HepG2 (cell line): Measurements from ENCODE around the gene C11orf54. TPM values are rescaled to one million over a fixed set of nuclear protein-coding genes. Genes with fewer than 3 reads are reported as not detected.

Source experiments
- ATAC-seq: fragments of 200-7000 bp; cut with Tn5 transposase; 3 replicates; pipeline ENCODE4 v1.9.1; 2020; ENCODE audit warnings: mild to moderate bottlenecking, moderate library complexity
- BruUV-seq: library from RNA; stranded (reverse); fragments of 400-500 nt; replicated peaks from 2 replicates; lab custom pipeline; 2021; lab: Mats Ljungman, UMichigan
- CTCF ChIA-PET: fragments of 300-600 bp; formaldehyde crosslinking; extraction: SDS; loops from one replicate; lab custom pipeline; 2021; ENCODE audit warnings: low total read pairs, inconsistent platforms, low intra/inter-chr PET ratio; lab: Yijun Ruan, JAX
- POLR2A ChIA-PET: fragments of 350-600 bp; sonication (Branson Sonifier 250); formaldehyde crosslinking; loops from one replicate; lab custom pipeline; 2020; ENCODE audit warnings: antibody characterized with exemption, inconsistent platforms; lab: Yijun Ruan, JAX
- DNase-seq: peaks from one replicate; pipeline ENCODE4 v3.0.0-alpha.2; 2015; ENCODE audit warnings: low spot score
- FAIRE-seq: peaks from 3 replicates; lab custom pipeline; 2011; peaks lifted over from hg19 to GRCh38; lab: Jason Lieb, UNC
- H2AFZ ChIP-seq: one replicate; pipeline ENCODE4 v1.6.1; 2011; ENCODE audit warnings: low read length, inconsistent platforms
- H3K27ac ChIP-seq: fragments of 300-600 bp; 3 replicates; pipeline ENCODE4 v1.8.0; 2011; ENCODE audit warnings: mixed run types, mild to moderate bottlenecking, mixed read lengths, low read length, inconsistent platforms; ENCODE audit not compliant: insufficient read depth; ENCODE audit errors: extremely low read length
- H3K27me3 ChIP-seq, 2 experiments: fragments of 200-600 bp in 1 of 2; 2 replicates in 1 of 2; 3 replicates in 1 of 2; pipeline versions ENCODE4 v1.6.0 to v1.8.0; 2011; ENCODE audit warnings: low read length in 2 of 2, mild to moderate bottlenecking in 2 of 2, moderate library complexity in 2 of 2, inconsistent platforms in 1 of 2; ENCODE audit not compliant: insufficient read depth in 2 of 2, control insufficient read depth in 1 of 2
- H3K36me3 ChIP-seq, 2 experiments: fragments of 200-600 bp in 1 of 2; replicated peaks in 1 of 2; 2 replicates in 1 of 2; 3 replicates in 1 of 2; pipeline versions ENCODE4 v1.5.1 to v1.8.0; 2011; ENCODE audit warnings: low read length in 2 of 2, inconsistent platforms in 1 of 2; ENCODE audit not compliant: insufficient read depth in 2 of 2, control insufficient read depth in 1 of 2
- H3K4me1 ChIP-seq: 2 replicates; pipeline ENCODE4 v1.5.1; 2012; ENCODE audit warnings: low read length, inconsistent platforms; ENCODE audit not compliant: insufficient read depth
- H3K4me2 ChIP-seq: 2 replicates; pipeline ENCODE4 v1.6.0; 2011; ENCODE audit warnings: low read depth, low read length, inconsistent platforms
- H3K4me3 ChIP-seq, 3 experiments: fragments of 200-600 bp in 1 of 3; sonication (generic), shearing (Covaris generic) in 1 of 3; replicated peaks in 1 of 3; 2 replicates each; pipeline ENCODE4 v1.5.1; 2011 to 2016; ENCODE audit warnings: low read length in 3 of 3, inconsistent platforms in 2 of 3, low read depth in 2 of 3, mild to moderate bottlenecking in 2 of 3, control low read depth in 1 of 3, mixed read lengths in 1 of 3; ENCODE audit not compliant: insufficient read depth in 1 of 3
- H3K79me2 ChIP-seq: one replicate; pipeline ENCODE4 v1.6.1; 2011; ENCODE audit warnings: low read length, inconsistent platforms; ENCODE audit not compliant: insufficient read depth
- H3K9ac ChIP-seq: 2 replicates; pipeline ENCODE4 v1.6.0; 2011; ENCODE audit warnings: mild to moderate bottlenecking, low read depth, low read length, inconsistent platforms; ENCODE audit not compliant: insufficient read depth
- H3K9me3 ChIP-seq: 2 replicates; pipeline ENCODE4 v1.5.1; 2012; ENCODE audit warnings: mild to moderate bottlenecking, low read length
- H4K20me1 ChIP-seq: 2 replicates; pipeline ENCODE4 v1.6.0; 2011; ENCODE audit warnings: inconsistent platforms, mild to moderate bottlenecking, low read length, moderate library complexity; ENCODE audit not compliant: insufficient read depth
- HDAC6 ChIP-seq: fragments of 200-600 bp; sonication (generic); IDR thresholded peaks from 2 replicates; pipeline ENCODE4 v1.7.0; 2017; ENCODE audit warnings: mild to moderate bottlenecking, antibody characterized with exemption, low read length, low read depth
- MIER2 ChIP-seq: IDR thresholded peaks from 2 replicates; pipeline ENCODE4 v1.6.1; 2016; ENCODE audit warnings: missing biosample characterization, missing genetic modification reagents
- NFE2L2 ChIP-seq: fragments of 150-350 bp; IDR thresholded peaks from 2 replicates; pipeline ENCODE4 v1.6.1; 2014; ENCODE audit warnings: low read length
- PITX1 ChIP-seq: sonication (generic); formaldehyde crosslinking; IDR thresholded peaks from 2 replicates; pipeline ENCODE4 v1.5.1; 2020; ENCODE audit warnings: mild to moderate bottlenecking, missing genetic modification reagents
- POLR2G ChIP-seq: fragments of 200-400 bp; formaldehyde crosslinking; IDR thresholded peaks from 2 replicates; pipeline ENCODE4 v1.6.1; 2018; ENCODE audit warnings: mild to moderate bottlenecking, low read depth, low read length, moderate library complexity
- REPIN1 ChIP-seq: sonication (generic); formaldehyde crosslinking; IDR thresholded peaks from 2 replicates; pipeline ENCODE4 v1.8.0; 2022; ENCODE audit warnings: missing genetic modification reagents, low read depth, mild to moderate bottlenecking, borderline replicate concordance
- SMYD3 ChIP-seq: sonication (generic); formaldehyde crosslinking; IDR thresholded peaks from 2 replicates; pipeline ENCODE4 v1.8.1; 2023; ENCODE audit warnings: mild to moderate bottlenecking, missing genetic modification reagents
- TCF7 ChIP-seq: sonication (generic); IDR thresholded peaks from 2 replicates; pipeline ENCODE4 v1.6.1; 2016; ENCODE audit warnings: antibody characterized with exemption, low read depth
- ZBTB42 ChIP-seq: sonication (generic); formaldehyde crosslinking; IDR thresholded peaks from 2 replicates; pipeline ENCODE4 v1.5.0; 2020; ENCODE audit warnings: mild to moderate bottlenecking, missing genetic modification reagents
- ZFYVE20 ChIP-seq: sonication (generic); formaldehyde crosslinking; IDR thresholded peaks from 2 replicates; pipeline ENCODE4 v1.8.0; 2023; ENCODE audit warnings: low read depth, mild to moderate bottlenecking, moderate library complexity, missing genetic modification reagents, borderline replicate concordance
- ZNF556 ChIP-seq: sonication (generic); formaldehyde crosslinking; IDR thresholded peaks from 2 replicates; pipeline ENCODE4 v1.4.0; 2020; ENCODE audit warnings: mild to moderate bottlenecking, missing genetic modification reagents, borderline replicate concordance
- WGBS: methylation state at CpG from one replicate; pipeline ENCODE4 v1.1.6; 2017; ENCODE audit warnings: low lambda C conversion rate; 5-methylcytosine and 5-hydroxymethylcytosine counted together
- in situ Hi-C: cut with HindIII; loops from 2 replicates; pipeline ENCODE4 v1.10.0; 2017; ENCODE audit warnings: low pct_unique_long_range_greater_than_20kb; ENCODE audit not compliant: extremely low pct_ligation_motif_present
- intact Hi-C: fragments of 100-400 bp; cut with micrococcal nuclease; formaldehyde crosslinking; loops from one replicate; pipeline ENCODE4 v1.10.0; 2022; ENCODE audit not compliant: unreplicated experiment
- polyA plus RNA-seq, 8 experiments: library from polyadenylated mRNA; depleted of rRNA in 3 of 8; stranded (reverse) in 7 of 8; unstranded in 1 of 8; fragments of >200 nt; fragmentation: Illumina TruSeq in 4 of 8; extraction: Trizol in 4 of 8; gene quantifications; 2 replicates each; pipeline versions ENCODE4 v1.2.1 to v1.2.3, GENCODE V29; 2011 to 2016; ENCODE audit warnings: low read depth in 4 of 8, missing spikeins in 1 of 8, mixed read lengths in 1 of 8; ENCODE audit not compliant: insufficient read depth in 1 of 8
- total RNA-seq, 5 experiments: library from RNA; depleted of rRNA; stranded (reverse); fragments of >200 nt; fragmentation: Illumina TruSeq; extraction: Trizol; gene quantifications; 2 replicates each; pipeline ENCODE4 v1.2.3, GENCODE V29; 2016; ENCODE audit warnings: low read depth in 1 of 5
- TF ChIP-seq, protein P1 (sequence below), 2 experiments: IDR thresholded peaks; 2 replicates each; pipeline ENCODE4 v1.6.1; 2011 to 2012; ENCODE audit warnings: low read length in 2 of 2, borderline replicate concordance in 1 of 2, low read depth in 1 of 2, mild to moderate bottlenecking in 1 of 2, moderate library complexity in 1 of 2
- TF ChIP-seq, protein P2 (sequence below): sonication (generic); formaldehyde crosslinking; IDR thresholded peaks from 2 replicates; pipeline ENCODE4 v1.5.1; 2020; ENCODE audit warnings: missing genetic modification reagents, mild to moderate bottlenecking, borderline replicate concordance

C11orf54 gene
- total and polyA plus RNA-seq, 2 of the 13 experiments (the other 11 are each of a cell fraction or from before 2014, with no cell fraction given), result 42.7 to 50.1 TPM

DNA sequence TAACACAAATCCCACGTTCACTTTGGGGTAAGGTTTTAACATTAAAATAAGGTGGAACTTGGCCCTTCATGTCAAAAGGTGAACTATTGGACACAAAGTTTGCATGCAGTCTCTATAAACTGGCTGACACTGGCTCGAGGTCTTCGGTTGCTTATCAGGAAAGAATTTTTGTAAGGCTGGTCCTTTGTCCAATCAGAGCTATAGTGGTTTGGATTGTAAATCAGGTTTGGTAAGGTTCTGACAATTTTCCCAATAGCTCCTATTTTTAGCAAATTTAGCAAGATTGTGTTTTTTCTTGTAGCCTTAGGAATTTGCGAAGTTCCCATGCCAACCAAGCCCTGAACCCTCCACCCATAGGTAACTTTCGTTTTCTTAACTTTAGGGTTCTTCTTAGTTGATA is 25.0 kb downstream of the C11orf54 start:
- TF ChIP-seq ZNF556 (no peak), REPIN1 (CRISPR knock-in tag) (no peak), MIER2 (CRISPR knock-in tag) (no peak), TCF7 (no peak), NFE2L2 (no peak), HDAC6 (no peak)
- Histone ChIP-seq H3K4me1 (peaks cover 33% of the 10 kb centered on the region), H2AFZ (no peak overlapping the region), H3K4me3 (no peak overlapping the region), H3K27me3 (no peaks in the 10 kb centered on the region), H3K79me2 (no peaks in the 10 kb centered on the region), H3K4me2 (no peak overlapping the region), H3K27ac (no peak overlapping the region), H3K9ac (no peak overlapping the region), H3K36me3 (peaks cover 5 to 7% of the 10 kb centered on the region in 2 experiments; a peak in 2 of 5 replicates), H4K20me1 (no peaks in the 10 kb centered on the region), H3K9me3 (peaks cover 7% of the 10 kb centered on the region)
- in situ Hi-C loops (no loop called here), intact Hi-C loops (no loop called here)
- POLR2A ChIA-PET, result interaction anchor here (0.6 to 5.0 kb wide), 3 partner anchors 11 to 25 kb away, joined by 3 to 29 read pairs (median 4); partner anchors contain the start of genes C11orf54 and TAF1D
- WGBS, result over 99% methylated on average over 5 of the region's 5 CpGs
- DNase-seq (no peak), FAIRE-seq (no peak), ATAC-seq (no peak)
- CTCF ChIA-PET, result no interaction called here
- no TSS peak for BruUV-seq

DNA sequence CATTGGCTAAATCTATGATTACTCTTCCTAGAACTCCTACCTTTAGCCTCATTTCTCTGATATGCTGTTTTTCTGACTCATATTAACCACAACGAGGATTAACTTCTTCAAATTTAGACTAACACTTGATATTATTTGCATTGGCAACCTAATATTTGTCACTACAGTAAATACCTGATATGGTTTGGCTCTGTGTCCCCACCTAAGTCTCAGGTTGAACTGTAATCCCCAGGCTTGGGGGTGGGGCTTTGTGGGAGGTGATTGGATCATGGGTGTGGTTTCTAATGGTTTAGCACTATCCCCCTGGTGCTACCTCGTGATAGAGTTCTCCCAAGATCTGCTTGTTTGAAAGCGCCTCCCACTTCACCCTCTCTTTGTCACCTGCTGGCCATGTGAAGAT is 25.5 kb downstream of the C11orf54 start:
- ChIA-PET POLR2A (no interaction called here), CTCF (no interaction called here)
- in situ Hi-C loops (no loop called here), intact Hi-C loops (no loop called here)
- peaks cover 33% of the 10 kb centered on the region for H3K4me1 ChIP-seq
- no peaks in the 10 kb centered on the region for H3K27me3 ChIP-seq
- no TSS peak for BruUV-seq
- peaks cover 7% of the 10 kb centered on the region for H3K9me3 ChIP-seq
- H4K20me1 ChIP-seq, result no peaks in the 10 kb centered on the region
- H3K36me3 ChIP-seq, result peaks cover 5 to 6% of the 10 kb centered on the region in 2 experiments; a peak in 2 of 5 replicates
- H3K4me3 ChIP-seq, result no peak overlapping the region
- H3K9ac ChIP-seq, result no peak overlapping the region
- H2AFZ ChIP-seq, result no peak overlapping the region
- ATAC-seq (no peak), DNase-seq (no peak), FAIRE-seq (no peak)
- no peak overlapping the region for H3K4me2 ChIP-seq
- no peaks in the 10 kb centered on the region for H3K79me2 ChIP-seq
- no peak overlapping the region for H3K27ac ChIP-seq
- WGBS, result 92% methylated on average over 3 of the region's 3 CpGs
- TF ChIP-seq, protein P1, sequence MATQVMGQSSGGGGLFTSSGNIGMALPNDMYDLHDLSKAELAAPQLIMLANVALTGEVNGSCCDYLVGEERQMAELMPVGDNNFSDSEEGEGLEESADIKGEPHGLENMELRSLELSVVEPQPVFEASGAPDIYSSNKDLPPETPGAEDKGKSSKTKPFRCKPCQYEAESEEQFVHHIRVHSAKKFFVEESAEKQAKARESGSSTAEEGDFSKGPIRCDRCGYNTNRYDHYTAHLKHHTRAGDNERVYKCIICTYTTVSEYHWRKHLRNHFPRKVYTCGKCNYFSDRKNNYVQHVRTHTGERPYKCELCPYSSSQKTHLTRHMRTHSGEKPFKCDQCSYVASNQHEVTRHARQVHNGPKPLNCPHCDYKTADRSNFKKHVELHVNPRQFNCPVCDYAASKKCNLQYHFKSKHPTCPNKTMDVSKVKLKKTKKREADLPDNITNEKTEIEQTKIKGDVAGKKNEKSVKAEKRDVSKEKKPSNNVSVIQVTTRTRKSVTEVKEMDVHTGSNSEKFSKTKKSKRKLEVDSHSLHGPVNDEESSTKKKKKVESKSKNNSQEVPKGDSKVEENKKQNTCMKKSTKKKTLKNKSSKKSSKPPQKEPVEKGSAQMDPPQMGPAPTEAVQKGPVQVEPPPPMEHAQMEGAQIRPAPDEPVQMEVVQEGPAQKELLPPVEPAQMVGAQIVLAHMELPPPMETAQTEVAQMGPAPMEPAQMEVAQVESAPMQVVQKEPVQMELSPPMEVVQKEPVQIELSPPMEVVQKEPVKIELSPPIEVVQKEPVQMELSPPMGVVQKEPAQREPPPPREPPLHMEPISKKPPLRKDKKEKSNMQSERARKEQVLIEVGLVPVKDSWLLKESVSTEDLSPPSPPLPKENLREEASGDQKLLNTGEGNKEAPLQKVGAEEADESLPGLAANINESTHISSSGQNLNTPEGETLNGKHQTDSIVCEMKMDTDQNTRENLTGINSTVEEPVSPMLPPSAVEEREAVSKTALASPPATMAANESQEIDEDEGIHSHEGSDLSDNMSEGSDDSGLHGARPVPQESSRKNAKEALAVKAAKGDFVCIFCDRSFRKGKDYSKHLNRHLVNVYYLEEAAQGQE (IDR thresholded peaks at IDR 0.05; ENCODE audit: borderline replicate concordance in 1 of 2, low read depth in 1 of 2, low read length in 2 of 2), result no peak
- TF ChIP-seq ZBTB42 (CRISPR knock-in tag) (no peak), POLR2G (no peak), SMYD3 (CRISPR knock-in tag) (no peak), PITX1 (CRISPR knock-in tag) (no peak), ZFYVE20 (CRISPR knock-in tag) (no peak)
- TF ChIP-seq, protein P2, sequence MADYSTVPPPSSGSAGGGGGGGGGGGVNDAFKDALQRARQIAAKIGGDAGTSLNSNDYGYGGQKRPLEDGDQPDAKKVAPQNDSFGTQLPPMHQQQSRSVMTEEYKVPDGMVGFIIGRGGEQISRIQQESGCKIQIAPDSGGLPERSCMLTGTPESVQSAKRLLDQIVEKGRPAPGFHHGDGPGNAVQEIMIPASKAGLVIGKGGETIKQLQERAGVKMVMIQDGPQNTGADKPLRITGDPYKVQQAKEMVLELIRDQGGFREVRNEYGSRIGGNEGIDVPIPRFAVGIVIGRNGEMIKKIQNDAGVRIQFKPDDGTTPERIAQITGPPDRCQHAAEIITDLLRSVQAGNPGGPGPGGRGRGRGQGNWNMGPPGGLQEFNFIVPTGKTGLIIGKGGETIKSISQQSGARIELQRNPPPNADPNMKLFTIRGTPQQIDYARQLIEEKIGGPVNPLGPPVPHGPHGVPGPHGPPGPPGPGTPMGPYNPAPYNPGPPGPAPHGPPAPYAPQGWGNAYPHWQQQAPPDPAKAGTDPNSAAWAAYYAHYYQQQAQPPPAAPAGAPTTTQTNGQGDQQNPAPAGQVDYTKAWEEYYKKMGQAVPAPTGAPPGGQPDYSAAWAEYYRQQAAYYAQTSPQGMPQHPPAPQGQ (CRISPR knock-in tag), result no peak
